Breast epithelium (tissue), 3 donors: ENCODE data around the gene MYO5B.

Source experiments
- CTCF ChIP-seq, 3 donors: fragments of 450-650 bp; IDR thresholded peaks; one replicate each; pipeline ENCODE4 v1.5.1; 2016 to 2017; ENCODE audit warnings: antibody characterized with exemption in 3 of 3, mild to moderate bottlenecking in 3 of 3, moderate library complexity in 3 of 3
- POLR2A ChIP-seq: fragments of 450-650 bp; IDR thresholded peaks from one replicate; pipeline ENCODE4 v1.6.1; 2016; ENCODE audit warnings: antibody characterized with exemption, mild to moderate bottlenecking, moderate library complexity
- POLR2AphosphoS5 ChIP-seq, 3 donors: sonication (generic); formaldehyde crosslinking; IDR thresholded peaks; one replicate each; pipeline ENCODE4 v1.6.1; 2017; ENCODE audit warnings: antibody characterized with exemption in 3 of 3

GRCh38 chr18:49893036-49893435, 301.9 kb downstream of the MYO5B start:
- TF ChIP-seq POLR2A, result no peak
- TF ChIP-seq POLR2AphosphoS5 (IDR thresholded peaks at IDR 0.05), result no peak
- no peak for TF ChIP-seq CTCF (IDR thresholded peaks at IDR 0.05)
